HCT116 (cell line): ENCODE data around the gene KRT39. TPM values are rescaled to one million over a fixed set of nuclear protein-coding genes. Genes with fewer than 3 reads are reported as not detected.

ENCODE experiments used
- ATAC-seq: fragments of 200-7000 bp; cut with Tn5 transposase; 2 replicates; pipeline ENCODE4 v1.9.1; 2020; ENCODE audit warnings: mild to moderate bottlenecking, moderate library complexity
- BruUV-seq: library from RNA; stranded (reverse); fragments of 400-500 nt; replicated peaks from 2 replicates; lab custom pipeline; 2021; lab: Mats Ljungman, UMichigan
- CTCF ChIA-PET: fragments of 300-600 bp; sonication (Branson Sonifier 250); formaldehyde crosslinking; loops from one replicate; lab custom pipeline; 2021; ENCODE audit warnings: antibody characterized with exemption; lab: Charles Lee
- POLR2A ChIA-PET: fragments of 300-600, 350-600 bp; sonication (Branson Sonifier 250); formaldehyde crosslinking; loops from one replicate; lab custom pipeline; 2021; ENCODE audit warnings: antibody characterized with exemption; lab: Charles Lee
- RAD21 ChIA-PET, 2 experiments: fragments of 300-600 bp; sonication (Branson Sonifier 250); formaldehyde crosslinking; loops; one replicate each; lab custom pipeline; 2023; ENCODE audit warnings: low total read pairs in 2 of 2; ENCODE audit not compliant: uncharacterized antibody in 2 of 2, unreplicated experiment in 2 of 2, low non-redundant PET in 1 of 2; lab: Charles Lee
- DNase-seq: peaks from one replicate; pipeline ENCODE4 v3.0.0-alpha.2; 2010; ENCODE audit warnings: low read depth, low spot score
- H2AFZ ChIP-seq: fragments of 200-600 bp; shearing (Covaris generic), sonication (generic); 2 replicates; pipeline ENCODE4 v1.6.1; 2017; ENCODE audit warnings: low read depth, mixed run types, mixed read lengths, antibody characterized with exemption, low read length; ENCODE audit not compliant: poor library complexity, severe bottlenecking
- H3K27ac ChIP-seq: 2 replicates; pipeline ENCODE4 v1.5.1; 2012; ENCODE audit warnings: low read depth, low read length
- H3K27me3 ChIP-seq: fragments of 200-600 bp; sonication (generic); 2 replicates; pipeline ENCODE4 v1.6.1; 2016; ENCODE audit warnings: mixed run types, low read length, mixed read lengths; ENCODE audit not compliant: insufficient read depth
- H3K36me3 ChIP-seq, 2 experiments: fragments of 200-500 bp in 1 of 2; fragments of 200-600 bp in 1 of 2; sonication (Bioruptor generic) in 1 of 2; sonication (generic) in 1 of 2; 2 replicates each; pipeline versions ENCODE4 v1.5.1 to v1.6.1; 2014 to 2016; ENCODE audit warnings: low read length in 2 of 2, inconsistent platforms in 1 of 2, mixed read lengths in 1 of 2, mixed run types in 1 of 2; ENCODE audit not compliant: insufficient read depth in 2 of 2, control insufficient read depth in 1 of 2
- H3K4me1 ChIP-seq, 2 experiments: fragments of 200-600 bp in 1 of 2; sonication (generic) in 1 of 2; 2 replicates each; pipeline versions ENCODE4 v1.5.1 to v1.6.1; 2012 to 2017; ENCODE audit warnings: low read length in 2 of 2, inconsistent platforms in 1 of 2, mild to moderate bottlenecking in 1 of 2, mixed read lengths in 1 of 2, mixed run types in 1 of 2, moderate library complexity in 1 of 2; ENCODE audit not compliant: insufficient read depth in 2 of 2, control insufficient read depth in 1 of 2
- H3K4me2 ChIP-seq: fragments of 200-600 bp; sonication (generic); 2 replicates; pipeline ENCODE4 v1.6.1; 2017; ENCODE audit warnings: mixed run types, low read length, mixed read lengths
- H3K4me3 ChIP-seq, 2 experiments: fragments of 200-600 bp in 1 of 2; sonication (generic) in 1 of 2; replicated peaks in 1 of 2; 2 replicates each; pipeline ENCODE4 v1.5.1; 2011 to 2016; ENCODE audit warnings: low read length in 2 of 2, control low read depth in 1 of 2, low read depth in 1 of 2, mild to moderate bottlenecking in 1 of 2, mixed read lengths in 1 of 2, mixed run types in 1 of 2
- H3K79me2 ChIP-seq: fragments of 200-600 bp; sonication (generic); 2 replicates; pipeline ENCODE4 v1.6.1; 2017; ENCODE audit warnings: mild to moderate bottlenecking, mixed run types, low read length, moderate library complexity, mixed read lengths; ENCODE audit not compliant: insufficient read depth
- H3K9ac ChIP-seq: fragments of 200-600 bp; sonication (generic); 2 replicates; pipeline ENCODE4 v1.6.1; 2016; ENCODE audit warnings: low read length, mixed read lengths
- H3K9me2 ChIP-seq: fragments of 200-600 bp; sonication (generic), shearing (Covaris generic); 2 replicates; pipeline ENCODE4 v1.6.1; 2017; ENCODE audit warnings: mixed run types, mild to moderate bottlenecking, moderate library complexity; ENCODE audit not compliant: insufficient read depth
- H3K9me3 ChIP-seq, 2 experiments: fragments of 200-500 bp in 1 of 2; fragments of 200-600 bp in 1 of 2; sonication (Bioruptor generic) in 1 of 2; sonication (generic) in 1 of 2; 2 replicates each; pipeline ENCODE4 v1.6.1; 2014 to 2017; ENCODE audit warnings: low read length in 2 of 2, mixed read lengths in 2 of 2, inconsistent platforms in 1 of 2, low read depth in 1 of 2, mild to moderate bottlenecking in 1 of 2, mixed run types in 1 of 2, moderate library complexity in 1 of 2; ENCODE audit not compliant: control insufficient read depth in 1 of 2, insufficient read depth in 1 of 2
- H4K20me1 ChIP-seq: fragments of 200-600 bp; sonication (generic), shearing (Covaris generic); 2 replicates; pipeline ENCODE4 v1.6.1; 2017; ENCODE audit warnings: mixed run types, mild to moderate bottlenecking, moderate library complexity; ENCODE audit not compliant: insufficient read depth
- ATF3 ChIP-seq: IDR thresholded peaks from 2 replicates; pipeline ENCODE4 v1.6.1; 2012
- CBX3 ChIP-seq: IDR thresholded peaks from 2 replicates; pipeline ENCODE4 v1.6.1; 2012; ENCODE audit warnings: low read depth
- CEBPB ChIP-seq: IDR thresholded peaks from 2 replicates; pipeline ENCODE4 v1.6.1; 2012; ENCODE audit warnings: low read depth
- EGR1 ChIP-seq: IDR thresholded peaks from 2 replicates; pipeline ENCODE4 v1.6.1; 2012; ENCODE audit warnings: low read depth
- EZH2 ChIP-seq: fragments of 200-600 bp; sonication (generic); IDR thresholded peaks from 2 replicates; pipeline ENCODE4 v1.6.1; 2017; ENCODE audit warnings: antibody characterized with exemption, mixed run types
- EZH2phosphoT487 ChIP-seq: fragments of 200-600 bp; IDR thresholded peaks from 2 replicates; pipeline ENCODE4 v1.6.1; 2018; ENCODE audit warnings: antibody characterized with exemption, borderline replicate concordance
- JUND ChIP-seq: IDR thresholded peaks from 2 replicates; pipeline ENCODE4 v1.6.1; 2012
- SP1 ChIP-seq: IDR thresholded peaks from 2 replicates; pipeline ENCODE4 v1.6.1; 2012; ENCODE audit warnings: low read depth
- TCF7L2 ChIP-seq: IDR thresholded peaks from 2 replicates; pipeline ENCODE4 v1.7.0; 2011; ENCODE audit warnings: borderline replicate concordance, inconsistent platforms; ENCODE audit not compliant: insufficient read depth, insufficient read length; ENCODE audit errors: extremely low read depth
- YY1 ChIP-seq: IDR thresholded peaks from 2 replicates; pipeline ENCODE4 v1.6.1; 2011; ENCODE audit warnings: low read length, low read depth, moderate library complexity, mild to moderate bottlenecking; ENCODE audit not compliant: insufficient replicate concordance; ENCODE audit errors: extremely low read depth
- ZFX ChIP-seq: fragments of 450-650 bp; IDR thresholded peaks from 2 replicates; pipeline ENCODE4 v1.6.1; 2017
- intact Hi-C: fragments of 100-400 bp; cut with micrococcal nuclease; formaldehyde crosslinking; loops from 2 replicates; pipeline ENCODE4 v1.10.0; 2022
- total RNA-seq: library from RNA; stranded (reverse); gene quantifications from one replicate; pipeline ENCODE4 v1.2.1, GENCODE V29; 2021; ENCODE audit not compliant: unreplicated experiment
- TF ChIP-seq, protein P1 (sequence below), 3 experiments: fragments of 200-600 bp in 1 of 3; sonication (generic) in 1 of 3; IDR thresholded peaks in 2 of 3; conservative IDR thresholded peaks in 1 of 3; 2 replicates each; pipeline ENCODE4 v1.5.1; 2012 to 2017; ENCODE audit warnings: low read depth in 2 of 3, low read length in 2 of 3, antibody characterized with exemption in 1 of 3, borderline replicate concordance in 1 of 3, control low read depth in 1 of 3, mild to moderate bottlenecking in 1 of 3, mixed read lengths in 1 of 3, mixed run types in 1 of 3, moderate library complexity in 1 of 3; ENCODE audit not compliant: insufficient read depth in 1 of 3

Gene KRT39
- total RNA-seq, 1 experiment from 2014 or later, result not detected

GRCh38 chr17:40958086-40958953 lies 8.4 kb downstream of the KRT39 start:
- H3K4me2 ChIP-seq, result peak overlapping the region; percentile 54; the same call in 1 of the 2 replicates
- H4K20me1 ChIP-seq, result no peaks in the 10 kb centered on the region
- H3K36me3 ChIP-seq, result peaks cover 0 to 29% of the 10 kb centered on the region in 2 experiments; a peak in 2 of 4 replicates
- CTCF ChIA-PET, result interaction anchor here (1.6 kb wide), 1 partner anchor 46 kb away, joined by 4 read pairs; no protein-coding TSS in a partner anchor
- no peaks in the 10 kb centered on the region for H3K9me2 ChIP-seq
- ATAC-seq (no peak), DNase-seq (no peak)
- POLR2A ChIA-PET, result interaction anchor here (0.9 to 1.1 kb wide), 2 partner anchors 43 to 590 kb away, joined by 3 read pairs; no protein-coding TSS in a partner anchor
- no peak overlapping the region for H2AFZ ChIP-seq
- peak overlapping the region; percentile 63 for H3K9ac ChIP-seq
- no peaks in the 10 kb centered on the region for H3K27me3 ChIP-seq
- intact Hi-C loops, result no loop called here
- H3K9me3 ChIP-seq, result peaks cover 0 to 17% of the 10 kb centered on the region in 2 experiments; a peak in 1 of 4 replicates
- BruUV-seq, result no TSS peak
- TF ChIP-seq ATF3, result no peak
- no peak for TF ChIP-seq TCF7L2
- TF ChIP-seq CEBPB, result peak; percentile 29; the same call in 1 of the 2 replicates
- TF ChIP-seq EZH2phosphoT487, result no peak
- TF ChIP-seq YY1, result no peak
- TF ChIP-seq JUND, result no peak
- TF ChIP-seq ZFX, result no peak
- no peak for TF ChIP-seq CBX3
- TF ChIP-seq, protein P1, sequence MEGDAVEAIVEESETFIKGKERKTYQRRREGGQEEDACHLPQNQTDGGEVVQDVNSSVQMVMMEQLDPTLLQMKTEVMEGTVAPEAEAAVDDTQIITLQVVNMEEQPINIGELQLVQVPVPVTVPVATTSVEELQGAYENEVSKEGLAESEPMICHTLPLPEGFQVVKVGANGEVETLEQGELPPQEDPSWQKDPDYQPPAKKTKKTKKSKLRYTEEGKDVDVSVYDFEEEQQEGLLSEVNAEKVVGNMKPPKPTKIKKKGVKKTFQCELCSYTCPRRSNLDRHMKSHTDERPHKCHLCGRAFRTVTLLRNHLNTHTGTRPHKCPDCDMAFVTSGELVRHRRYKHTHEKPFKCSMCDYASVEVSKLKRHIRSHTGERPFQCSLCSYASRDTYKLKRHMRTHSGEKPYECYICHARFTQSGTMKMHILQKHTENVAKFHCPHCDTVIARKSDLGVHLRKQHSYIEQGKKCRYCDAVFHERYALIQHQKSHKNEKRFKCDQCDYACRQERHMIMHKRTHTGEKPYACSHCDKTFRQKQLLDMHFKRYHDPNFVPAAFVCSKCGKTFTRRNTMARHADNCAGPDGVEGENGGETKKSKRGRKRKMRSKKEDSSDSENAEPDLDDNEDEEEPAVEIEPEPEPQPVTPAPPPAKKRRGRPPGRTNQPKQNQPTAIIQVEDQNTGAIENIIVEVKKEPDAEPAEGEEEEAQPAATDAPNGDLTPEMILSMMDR (IDR thresholded peaks at IDR 0.05 in 2 of 3, conservative IDR thresholded peaks at IDR 0.05 in 1 of 3; ENCODE audit: borderline replicate concordance in 1 of 3, insufficient read depth in 1 of 3, low read depth in 2 of 3, low read length in 2 of 3), result no peak
- no peak for TF ChIP-seq EGR1
- TF ChIP-seq EZH2, result no peak
- TF ChIP-seq SP1, result peak; percentile 72
- H3K27ac ChIP-seq, result peak overlapping the region; percentile 99
- no peaks in the 10 kb centered on the region for H3K79me2 ChIP-seq
- H3K4me3 ChIP-seq, result no peak overlapping the region
- H3K4me1 ChIP-seq, result peaks cover 69 to 72% of the 10 kb centered on the region in 2 experiments
- RAD21 ChIA-PET, result no interaction called here
